Peyer's patch (tissue), 4 donors: Measurements from ENCODE around the gene ALOX5AP. TPM values are rescaled to one million over a fixed set of nuclear protein-coding genes. Genes with fewer than 3 reads are reported as not detected.

ENCODE experiments used
- DNase-seq, 3 donors: peaks; one replicate each; pipeline ENCODE4 v3.0.0-alpha.2; 2017 to 2019
- H3K27ac ChIP-seq, 4 donors: fragments of 200-600 bp; sonication (generic); one replicate each; pipeline ENCODE4 v1.5.1; 2016 to 2019
- H3K27me3 ChIP-seq, 2 donors: fragments of 200-600 bp; sonication (generic); one replicate each; pipeline ENCODE4 v1.5.1; 2019
- H3K36me3 ChIP-seq, 3 donors: fragments of 200-600 bp; sonication (generic); one replicate each; pipeline ENCODE4 v1.5.1; 2016 to 2019
- H3K4me1 ChIP-seq, 4 donors: fragments of 200-600 bp; sonication (generic); one replicate each; pipeline ENCODE4 v1.5.1; 2016 to 2019
- H3K4me3 ChIP-seq, 4 donors: fragments of 200-600 bp; sonication (generic); 1 replicate in 3 of 4; 2 replicates in 1 of 4; pipeline ENCODE4 v1.5.1; 2016 to 2019; ENCODE audit warnings: mild to moderate bottlenecking in 1 of 4
- H3K9me3 ChIP-seq, 4 donors: fragments of 200-600 bp; sonication (generic); one replicate each; pipeline ENCODE4 v1.5.1; 2016 to 2019; ENCODE audit warnings: mild to moderate bottlenecking in 1 of 4
- POLR2A ChIP-seq, 2 donors: fragments of 450-650 bp; IDR thresholded peaks; one replicate each; pipeline ENCODE4 v1.5.1; 2017; ENCODE audit warnings: antibody characterized with exemption in 2 of 2, mild to moderate bottlenecking in 2 of 2, moderate library complexity in 2 of 2
- total RNA-seq, 4 donors: library from RNA; depleted of rRNA; stranded (reverse); fragments of >200 nt; gene quantifications; one replicate each; pipeline ENCODE4 v1.1.0, GENCODE V29; 2016
- TF ChIP-seq, protein P1 (sequence below), 6 experiments: fragments of 450-650 bp in 4 of 6; fragments of 200-600 bp in 2 of 6; sonication (generic) in 1 of 6; IDR thresholded peaks; one replicate each; pipeline ENCODE4 v1.5.1; 2017 to 2019; ENCODE audit warnings: antibody characterized with exemption in 6 of 6, mild to moderate bottlenecking in 3 of 6, moderate library complexity in 1 of 6

The ALOX5AP gene
- total RNA-seq, 4 donors from 2014 or later, result 7.6 to 19.8 (median 13.2) TPM

- Histone ChIP-seq H3K36me3 (no peaks in the 10 kb centered on the region), H3K9me3 (no peaks in the 10 kb centered on the region), H3K4me1 (peaks cover 0 to 11% (median 5%) of the 10 kb centered on the region in 4 donors), H3K4me3 (peak overlapping the region in 3 of 4 donors; percentile 28 to 32 (median 31)), H3K27me3 (no peaks in the 10 kb centered on the region), H3K27ac (peak overlapping the region in 3 of 4 donors; percentile 16 to 75 (median 23))
- no peak for TF ChIP-seq POLR2A (IDR thresholded peaks at IDR 0.05)
- TF ChIP-seq, protein P1, sequence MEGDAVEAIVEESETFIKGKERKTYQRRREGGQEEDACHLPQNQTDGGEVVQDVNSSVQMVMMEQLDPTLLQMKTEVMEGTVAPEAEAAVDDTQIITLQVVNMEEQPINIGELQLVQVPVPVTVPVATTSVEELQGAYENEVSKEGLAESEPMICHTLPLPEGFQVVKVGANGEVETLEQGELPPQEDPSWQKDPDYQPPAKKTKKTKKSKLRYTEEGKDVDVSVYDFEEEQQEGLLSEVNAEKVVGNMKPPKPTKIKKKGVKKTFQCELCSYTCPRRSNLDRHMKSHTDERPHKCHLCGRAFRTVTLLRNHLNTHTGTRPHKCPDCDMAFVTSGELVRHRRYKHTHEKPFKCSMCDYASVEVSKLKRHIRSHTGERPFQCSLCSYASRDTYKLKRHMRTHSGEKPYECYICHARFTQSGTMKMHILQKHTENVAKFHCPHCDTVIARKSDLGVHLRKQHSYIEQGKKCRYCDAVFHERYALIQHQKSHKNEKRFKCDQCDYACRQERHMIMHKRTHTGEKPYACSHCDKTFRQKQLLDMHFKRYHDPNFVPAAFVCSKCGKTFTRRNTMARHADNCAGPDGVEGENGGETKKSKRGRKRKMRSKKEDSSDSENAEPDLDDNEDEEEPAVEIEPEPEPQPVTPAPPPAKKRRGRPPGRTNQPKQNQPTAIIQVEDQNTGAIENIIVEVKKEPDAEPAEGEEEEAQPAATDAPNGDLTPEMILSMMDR (IDR thresholded peaks at IDR 0.05), result no peak
- DNase-seq, result no peak
Measured at GRCh38 chr13:30736461-30737320, 1.3 kb downstream of the ALOX5AP start.

DNA sequence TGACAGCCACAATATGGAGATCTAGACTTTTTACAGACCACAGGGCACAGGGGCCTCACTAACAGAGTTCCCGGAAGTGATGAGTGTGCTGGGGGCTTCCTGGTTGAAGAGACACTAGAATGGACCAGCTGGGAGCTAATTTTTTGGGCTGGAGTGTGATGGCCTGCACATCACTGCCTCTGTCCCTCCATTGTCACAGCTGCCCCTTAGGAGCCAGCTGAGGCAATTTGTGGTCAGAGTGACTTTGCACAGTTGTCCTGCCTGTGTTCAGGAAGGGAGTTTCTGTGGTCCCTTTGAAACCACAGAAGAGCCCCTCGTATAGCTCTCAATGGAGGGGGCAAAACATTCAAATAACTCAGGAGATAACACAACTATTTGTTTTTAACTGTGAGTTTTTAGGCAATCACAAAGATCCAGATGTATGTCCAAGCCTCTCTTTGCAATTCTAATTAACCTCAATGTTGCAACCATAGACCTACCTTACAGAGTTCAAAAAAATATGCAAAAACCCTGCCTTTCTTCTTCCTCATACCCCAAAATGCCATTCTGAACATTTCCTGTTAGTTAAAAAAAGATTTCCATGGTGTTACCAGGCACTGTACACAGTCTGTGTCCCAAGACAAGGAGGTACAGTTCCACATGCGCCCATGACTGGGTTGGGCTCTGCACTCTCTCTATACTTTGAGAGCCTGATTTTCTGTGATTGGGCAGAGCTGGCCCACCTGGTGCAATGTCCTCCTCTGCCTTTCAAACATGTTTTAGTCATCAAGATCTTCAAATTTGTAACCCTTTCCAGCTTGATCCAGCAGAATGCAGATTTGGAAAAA, 2.4 kb downstream of the ALOX5AP start:
- Histone ChIP-seq H3K27ac (peak overlapping the region in 3 of 4 donors; percentile 16 to 75 (median 23)), H3K4me3 (peak overlapping the region in 2 of 4 donors; percentile 9 to 28), H3K9me3 (no peaks in the 10 kb centered on the region), H3K27me3 (no peaks in the 10 kb centered on the region), H3K4me1 (peaks cover 0 to 11% (median 5%) of the 10 kb centered on the region in 4 donors), H3K36me3 (no peaks in the 10 kb centered on the region)
- DNase-seq, result peak in 1 of 3 donors; percentile 38
- no peak for TF ChIP-seq POLR2A (IDR thresholded peaks at IDR 0.05)
- TF ChIP-seq, protein P1 (IDR thresholded peaks at IDR 0.05), result no peak

GRCh38 chr13:30738526-30739236, 3.3 kb downstream of the ALOX5AP start:
- Histone ChIP-seq H3K4me1 (peaks cover 0 to 15% (median 10%) of the 10 kb centered on the region in 4 donors), H3K27me3 (no peaks in the 10 kb centered on the region), H3K27ac (peak overlapping the region in 2 of 4 donors; percentile 19 to 42), H3K36me3 (no peaks in the 10 kb centered on the region), H3K4me3 (no peak overlapping the region), H3K9me3 (no peaks in the 10 kb centered on the region)
- TF ChIP-seq, protein P1 (IDR thresholded peaks at IDR 0.05), result no peak
- TF ChIP-seq POLR2A (IDR thresholded peaks at IDR 0.05), result no peak
- DNase-seq, result no peak

DNA sequence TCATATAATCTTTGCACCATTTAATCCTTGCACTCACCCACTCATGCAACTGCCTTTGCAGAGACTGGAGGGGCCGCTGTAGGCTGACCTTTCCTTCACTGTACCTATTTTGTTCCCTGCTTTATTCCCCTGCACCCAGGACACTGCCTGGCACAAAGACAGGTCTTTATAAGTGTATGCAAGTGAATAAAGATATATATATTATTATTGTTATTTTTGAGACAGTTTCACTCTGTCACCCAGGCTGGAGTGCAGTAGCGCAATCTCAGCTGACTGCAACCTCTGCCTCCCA, 3.8 kb downstream of the ALOX5AP start:
- Histone ChIP-seq H3K9me3 (no peaks in the 10 kb centered on the region), H3K27me3 (no peaks in the 10 kb centered on the region), H3K4me1 (peaks cover 0 to 21% (median 15%) of the 10 kb centered on the region in 4 donors), H3K27ac (peak overlapping the region in 2 of 4 donors; percentile 42 to 44), H3K36me3 (no peaks in the 10 kb centered on the region), H3K4me3 (no peak overlapping the region)
- DNase-seq, result no peak
- TF ChIP-seq POLR2A (IDR thresholded peaks at IDR 0.05), result no peak
- TF ChIP-seq, protein P1 (IDR thresholded peaks at IDR 0.05), result no peak
